ENCODE measurements around the gene ITGB7.

Gene ITGB7

DNA sequence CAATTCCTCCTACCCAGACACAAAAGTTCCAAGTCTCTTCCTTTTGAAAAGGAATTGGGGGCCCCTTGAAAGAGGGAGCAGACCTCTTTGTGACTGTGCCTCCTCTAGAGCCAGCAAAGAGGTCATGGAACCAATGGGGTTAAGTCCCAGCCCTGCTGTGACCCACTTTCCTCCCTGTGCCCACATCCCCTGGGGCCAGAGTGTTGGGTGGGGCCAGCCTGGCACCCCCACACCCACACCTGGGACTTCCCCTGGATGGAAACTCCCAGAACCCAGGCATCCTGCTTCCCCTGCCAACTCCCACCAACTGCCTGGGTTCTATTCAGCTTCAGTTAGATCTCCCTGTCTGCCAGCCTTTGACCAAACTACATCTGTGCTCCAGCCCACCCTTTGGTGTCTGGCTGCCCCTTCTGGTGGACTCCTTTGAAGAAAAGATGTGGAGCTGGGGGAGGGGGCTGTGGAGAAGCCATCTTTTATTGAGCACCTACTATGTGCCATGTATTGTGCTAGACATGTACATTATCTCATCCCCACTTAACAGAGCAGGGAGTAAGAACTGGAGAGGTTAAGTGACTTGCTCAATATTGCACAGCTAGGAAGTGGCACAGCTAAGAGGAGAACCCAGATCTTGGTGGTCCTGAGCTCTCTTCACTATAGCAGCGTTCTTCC is 29.5 kb upstream of the ITGB7 start:
- Histone ChIP-seq H3K9me3 (no peaks in the 10 kb centered on the region), H3K36me3 (no peaks in the 10 kb centered on the region), H3K27me3 (peaks cover 64% of the 10 kb centered on the region), H3K27ac (no peak overlapping the region), H3K4me3 (ENCODE audit: low read depth in 1 of 2, low read length in 1 of 2) (no peak overlapping the region), H3K4me1 (ENCODE audit: control insufficient read depth in 1 of 2, insufficient read depth in 1 of 2, low read depth in 1 of 2, low read length in 1 of 2) (peaks cover 15 to 24% of the 10 kb centered on the region in 2 experiments)
- TF ChIP-seq, protein P1, sequence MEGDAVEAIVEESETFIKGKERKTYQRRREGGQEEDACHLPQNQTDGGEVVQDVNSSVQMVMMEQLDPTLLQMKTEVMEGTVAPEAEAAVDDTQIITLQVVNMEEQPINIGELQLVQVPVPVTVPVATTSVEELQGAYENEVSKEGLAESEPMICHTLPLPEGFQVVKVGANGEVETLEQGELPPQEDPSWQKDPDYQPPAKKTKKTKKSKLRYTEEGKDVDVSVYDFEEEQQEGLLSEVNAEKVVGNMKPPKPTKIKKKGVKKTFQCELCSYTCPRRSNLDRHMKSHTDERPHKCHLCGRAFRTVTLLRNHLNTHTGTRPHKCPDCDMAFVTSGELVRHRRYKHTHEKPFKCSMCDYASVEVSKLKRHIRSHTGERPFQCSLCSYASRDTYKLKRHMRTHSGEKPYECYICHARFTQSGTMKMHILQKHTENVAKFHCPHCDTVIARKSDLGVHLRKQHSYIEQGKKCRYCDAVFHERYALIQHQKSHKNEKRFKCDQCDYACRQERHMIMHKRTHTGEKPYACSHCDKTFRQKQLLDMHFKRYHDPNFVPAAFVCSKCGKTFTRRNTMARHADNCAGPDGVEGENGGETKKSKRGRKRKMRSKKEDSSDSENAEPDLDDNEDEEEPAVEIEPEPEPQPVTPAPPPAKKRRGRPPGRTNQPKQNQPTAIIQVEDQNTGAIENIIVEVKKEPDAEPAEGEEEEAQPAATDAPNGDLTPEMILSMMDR (IDR thresholded peaks at IDR 0.05) = no peak

- Histone ChIP-seq H3K36me3 (no peaks in the 10 kb centered on the region), H3K27ac (no peak overlapping the region), H3K4me3 (ENCODE audit: low read depth in 1 of 2, low read length in 1 of 2) (no peak overlapping the region), H3K27me3 (peaks cover 71% of the 10 kb centered on the region), H3K9me3 (no peaks in the 10 kb centered on the region), H3K4me1 (ENCODE audit: control insufficient read depth in 1 of 2, insufficient read depth in 1 of 2, low read depth in 1 of 2, low read length in 1 of 2) (peaks cover 16 to 23% of the 10 kb centered on the region in 2 experiments)
- TF ChIP-seq, protein P1 (IDR thresholded peaks at IDR 0.05) = no peak
Measured at GRCh38 chr12:53235742-53236442, 28.8 kb upstream of the ITGB7 start.

GRCh38 chr12:53235164-53235563 is 28.1 kb upstream of the ITGB7 start:
- Histone ChIP-seq H3K4me1 (ENCODE audit: control insufficient read depth in 1 of 2, insufficient read depth in 1 of 2, low read depth in 1 of 2, low read length in 1 of 2) (peaks cover 11 to 16% of the 10 kb centered on the region in 2 experiments), H3K9me3 (no peaks in the 10 kb centered on the region), H3K27me3 (peaks cover 78% of the 10 kb centered on the region), H3K36me3 (no peaks in the 10 kb centered on the region), H3K4me3 (ENCODE audit: low read depth in 1 of 2, low read length in 1 of 2) (no peak overlapping the region), H3K27ac (no peak overlapping the region)
- TF ChIP-seq, protein P1 (IDR thresholded peaks at IDR 0.05) = no peak

- Histone ChIP-seq H3K4me1 (ENCODE audit: control insufficient read depth in 1 of 2, insufficient read depth in 1 of 2, low read depth in 1 of 2, low read length in 1 of 2) (peaks cover 11 to 15% of the 10 kb centered on the region in 2 experiments), H3K36me3 (no peaks in the 10 kb centered on the region), H3K9me3 (no peaks in the 10 kb centered on the region), H3K27me3 (peaks cover 86% of the 10 kb centered on the region), H3K4me3 (ENCODE audit: low read depth in 1 of 2, low read length in 1 of 2) (no peak overlapping the region), H3K27ac (no peak overlapping the region)
- TF ChIP-seq, protein P1 (IDR thresholded peaks at IDR 0.05) = no peak
Measured at GRCh38 chr12:53234271-53234914, 27.3 kb upstream of the ITGB7 start.

GRCh38 chr12:53233671-53234121 is 26.6 kb upstream of the ITGB7 start:
- H3K27me3 ChIP-seq = peaks cover 93% of the 10 kb centered on the region
- TF ChIP-seq, protein P1 (IDR thresholded peaks at IDR 0.05) = no peak
- no peak overlapping the region for H3K4me3 ChIP-seq (ENCODE audit: low read depth in 1 of 2, low read length in 1 of 2)
- H3K36me3 ChIP-seq = no peaks in the 10 kb centered on the region
- no peak overlapping the region for H3K27ac ChIP-seq
- H3K4me1 ChIP-seq (ENCODE audit: control insufficient read depth in 1 of 2, insufficient read depth in 1 of 2, low read depth in 1 of 2, low read length in 1 of 2) = peaks cover 11 to 15% of the 10 kb centered on the region in 2 experiments
- no peaks in the 10 kb centered on the region for H3K9me3 ChIP-seq
